HCT116 (cell line): ENCODE measurements around the gene REEP3. TPM values are rescaled to one million over a fixed set of nuclear protein-coding genes. Genes with fewer than 3 reads are reported as not detected.

Experiments
- ATAC-seq: fragments of 200-7000 bp; cut with Tn5 transposase; 2 replicates; pipeline ENCODE4 v1.9.1; 2020; ENCODE audit warnings: mild to moderate bottlenecking, moderate library complexity
- BruUV-seq: library from RNA; stranded (reverse); fragments of 400-500 nt; replicated peaks from 2 replicates; lab custom pipeline; 2021; lab: Mats Ljungman, UMichigan
- CTCF ChIA-PET: fragments of 300-600 bp; sonication (Branson Sonifier 250); formaldehyde crosslinking; loops from one replicate; lab custom pipeline; 2021; ENCODE audit warnings: antibody characterized with exemption; lab: Charles Lee
- POLR2A ChIA-PET: fragments of 300-600, 350-600 bp; sonication (Branson Sonifier 250); formaldehyde crosslinking; loops from one replicate; lab custom pipeline; 2021; ENCODE audit warnings: antibody characterized with exemption; lab: Charles Lee
- RAD21 ChIA-PET, 2 experiments: fragments of 300-600 bp; sonication (Branson Sonifier 250); formaldehyde crosslinking; loops; one replicate each; lab custom pipeline; 2023; ENCODE audit warnings: low total read pairs in 2 of 2; ENCODE audit not compliant: uncharacterized antibody in 2 of 2, unreplicated experiment in 2 of 2, low non-redundant PET in 1 of 2; lab: Charles Lee
- DNase-seq: peaks from one replicate; pipeline ENCODE4 v3.0.0-alpha.2; 2010; ENCODE audit warnings: low read depth, low spot score
- H2AFZ ChIP-seq: fragments of 200-600 bp; shearing (Covaris generic), sonication (generic); 2 replicates; pipeline ENCODE4 v1.6.1; 2017; ENCODE audit warnings: low read depth, mixed run types, mixed read lengths, antibody characterized with exemption, low read length; ENCODE audit not compliant: poor library complexity, severe bottlenecking
- H3K27ac ChIP-seq: 2 replicates; pipeline ENCODE4 v1.5.1; 2012; ENCODE audit warnings: low read depth, low read length
- H3K27me3 ChIP-seq: fragments of 200-600 bp; sonication (generic); 2 replicates; pipeline ENCODE4 v1.6.1; 2016; ENCODE audit warnings: mixed run types, low read length, mixed read lengths; ENCODE audit not compliant: insufficient read depth
- H3K36me3 ChIP-seq, 2 experiments: fragments of 200-500 bp in 1 of 2; fragments of 200-600 bp in 1 of 2; sonication (Bioruptor generic) in 1 of 2; sonication (generic) in 1 of 2; 2 replicates each; pipeline versions ENCODE4 v1.5.1 to v1.6.1; 2014 to 2016; ENCODE audit warnings: low read length in 2 of 2, inconsistent platforms in 1 of 2, mixed read lengths in 1 of 2, mixed run types in 1 of 2; ENCODE audit not compliant: insufficient read depth in 2 of 2, control insufficient read depth in 1 of 2
- H3K4me1 ChIP-seq, 2 experiments: fragments of 200-600 bp in 1 of 2; sonication (generic) in 1 of 2; 2 replicates each; pipeline versions ENCODE4 v1.5.1 to v1.6.1; 2012 to 2017; ENCODE audit warnings: low read length in 2 of 2, inconsistent platforms in 1 of 2, mild to moderate bottlenecking in 1 of 2, mixed read lengths in 1 of 2, mixed run types in 1 of 2, moderate library complexity in 1 of 2; ENCODE audit not compliant: insufficient read depth in 2 of 2, control insufficient read depth in 1 of 2
- H3K4me2 ChIP-seq: fragments of 200-600 bp; sonication (generic); 2 replicates; pipeline ENCODE4 v1.6.1; 2017; ENCODE audit warnings: mixed run types, low read length, mixed read lengths
- H3K4me3 ChIP-seq, 2 experiments: fragments of 200-600 bp in 1 of 2; sonication (generic) in 1 of 2; replicated peaks in 1 of 2; 2 replicates each; pipeline ENCODE4 v1.5.1; 2011 to 2016; ENCODE audit warnings: low read length in 2 of 2, control low read depth in 1 of 2, low read depth in 1 of 2, mild to moderate bottlenecking in 1 of 2, mixed read lengths in 1 of 2, mixed run types in 1 of 2
- H3K79me2 ChIP-seq: fragments of 200-600 bp; sonication (generic); 2 replicates; pipeline ENCODE4 v1.6.1; 2017; ENCODE audit warnings: mild to moderate bottlenecking, mixed run types, low read length, moderate library complexity, mixed read lengths; ENCODE audit not compliant: insufficient read depth
- H3K9ac ChIP-seq: fragments of 200-600 bp; sonication (generic); 2 replicates; pipeline ENCODE4 v1.6.1; 2016; ENCODE audit warnings: low read length, mixed read lengths
- H3K9me2 ChIP-seq: fragments of 200-600 bp; sonication (generic), shearing (Covaris generic); 2 replicates; pipeline ENCODE4 v1.6.1; 2017; ENCODE audit warnings: mixed run types, mild to moderate bottlenecking, moderate library complexity; ENCODE audit not compliant: insufficient read depth
- H3K9me3 ChIP-seq, 2 experiments: fragments of 200-500 bp in 1 of 2; fragments of 200-600 bp in 1 of 2; sonication (Bioruptor generic) in 1 of 2; sonication (generic) in 1 of 2; 2 replicates each; pipeline ENCODE4 v1.6.1; 2014 to 2017; ENCODE audit warnings: low read length in 2 of 2, mixed read lengths in 2 of 2, inconsistent platforms in 1 of 2, low read depth in 1 of 2, mild to moderate bottlenecking in 1 of 2, mixed run types in 1 of 2, moderate library complexity in 1 of 2; ENCODE audit not compliant: control insufficient read depth in 1 of 2, insufficient read depth in 1 of 2
- H4K20me1 ChIP-seq: fragments of 200-600 bp; sonication (generic), shearing (Covaris generic); 2 replicates; pipeline ENCODE4 v1.6.1; 2017; ENCODE audit warnings: mixed run types, mild to moderate bottlenecking, moderate library complexity; ENCODE audit not compliant: insufficient read depth
- CBX3 ChIP-seq: IDR thresholded peaks from 2 replicates; pipeline ENCODE4 v1.6.1; 2012; ENCODE audit warnings: low read depth
- MAX ChIP-seq: IDR thresholded peaks from 2 replicates; pipeline ENCODE4 v1.6.1; 2012
- SP1 ChIP-seq: IDR thresholded peaks from 2 replicates; pipeline ENCODE4 v1.6.1; 2012; ENCODE audit warnings: low read depth
- TCF7L2 ChIP-seq: IDR thresholded peaks from 2 replicates; pipeline ENCODE4 v1.7.0; 2011; ENCODE audit warnings: borderline replicate concordance, inconsistent platforms; ENCODE audit not compliant: insufficient read depth, insufficient read length; ENCODE audit errors: extremely low read depth
- intact Hi-C: fragments of 100-400 bp; cut with micrococcal nuclease; formaldehyde crosslinking; loops from 2 replicates; pipeline ENCODE4 v1.10.0; 2022
- total RNA-seq: library from RNA; stranded (reverse); gene quantifications from one replicate; pipeline ENCODE4 v1.2.1, GENCODE V29; 2021; ENCODE audit not compliant: unreplicated experiment
- TF ChIP-seq, protein P1 (sequence below): IDR thresholded peaks from 2 replicates; pipeline ENCODE4 v1.6.1; 2011; ENCODE audit warnings: mild to moderate bottlenecking, low read length, moderate library complexity; ENCODE audit not compliant: insufficient replicate concordance; ENCODE audit errors: extremely low read depth

Gene REEP3
- total RNA-seq, 1 experiment from 2014 or later, result 41.3 TPM

DNA sequence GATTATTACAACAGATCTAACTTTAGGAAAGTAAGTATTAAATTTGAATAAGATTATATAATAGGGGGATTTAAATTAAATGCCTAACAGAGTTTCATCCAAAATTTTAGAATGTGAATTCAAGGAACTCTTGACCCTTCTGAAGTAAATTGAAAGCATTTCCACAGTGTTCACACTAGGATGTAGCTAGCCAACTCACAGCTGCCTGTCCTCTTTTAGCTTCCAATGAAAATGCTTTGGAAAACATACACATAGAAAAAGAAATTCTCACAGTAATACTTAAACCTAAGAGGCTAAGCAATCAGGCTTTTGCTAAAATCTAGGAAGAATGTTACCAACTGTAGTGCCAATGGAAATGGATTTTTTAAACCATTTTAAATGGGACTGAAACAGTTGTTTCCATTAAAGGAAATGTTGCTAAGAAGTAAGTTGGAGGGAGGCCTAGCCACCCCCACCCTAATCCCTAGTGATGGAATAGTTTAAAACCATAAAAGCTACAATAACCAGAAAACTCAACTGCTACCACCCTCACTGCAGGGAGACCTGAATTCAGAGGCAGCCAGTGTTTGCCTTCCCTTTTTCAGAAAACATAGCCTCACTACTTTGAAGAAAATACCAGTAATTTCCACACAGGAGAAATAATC is 58.3 kb downstream of the REEP3 start (continued):
- TF ChIP-seq, protein P1, sequence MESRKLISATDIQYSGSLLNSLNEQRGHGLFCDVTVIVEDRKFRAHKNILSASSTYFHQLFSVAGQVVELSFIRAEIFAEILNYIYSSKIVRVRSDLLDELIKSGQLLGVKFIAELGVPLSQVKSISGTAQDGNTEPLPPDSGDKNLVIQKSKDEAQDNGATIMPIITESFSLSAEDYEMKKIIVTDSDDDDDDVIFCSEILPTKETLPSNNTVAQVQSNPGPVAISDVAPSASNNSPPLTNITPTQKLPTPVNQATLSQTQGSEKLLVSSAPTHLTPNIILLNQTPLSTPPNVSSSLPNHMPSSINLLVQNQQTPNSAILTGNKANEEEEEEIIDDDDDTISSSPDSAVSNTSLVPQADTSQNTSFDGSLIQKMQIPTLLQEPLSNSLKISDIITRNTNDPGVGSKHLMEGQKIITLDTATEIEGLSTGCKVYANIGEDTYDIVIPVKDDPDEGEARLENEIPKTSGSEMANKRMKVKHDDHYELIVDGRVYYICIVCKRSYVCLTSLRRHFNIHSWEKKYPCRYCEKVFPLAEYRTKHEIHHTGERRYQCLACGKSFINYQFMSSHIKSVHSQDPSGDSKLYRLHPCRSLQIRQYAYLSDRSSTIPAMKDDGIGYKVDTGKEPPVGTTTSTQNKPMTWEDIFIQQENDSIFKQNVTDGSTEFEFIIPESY, result no peak
- TF ChIP-seq CBX3, result no peak

DNA sequence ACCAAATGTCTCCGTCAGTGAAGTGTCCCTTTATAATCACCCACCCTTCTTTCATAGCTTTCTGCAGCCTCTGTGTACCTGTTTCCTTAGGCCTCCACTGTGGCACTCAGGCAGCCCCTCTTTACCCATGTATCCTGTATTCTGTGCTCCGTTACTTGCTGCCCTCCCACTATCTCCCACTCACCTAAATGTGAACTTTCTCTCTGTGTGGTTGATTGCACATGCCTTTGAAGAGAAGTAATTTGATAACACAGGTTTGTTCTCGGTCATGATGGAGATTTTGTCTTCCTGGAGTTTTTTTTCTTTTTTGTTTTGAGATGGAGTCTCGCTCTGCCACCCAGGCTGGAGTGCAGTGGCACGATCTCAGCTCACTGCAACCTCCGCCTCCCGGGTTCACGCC is 61.5 kb downstream of the REEP3 start:
- no peak overlapping the region for H2AFZ ChIP-seq
- POLR2A ChIA-PET, result no interaction called here
- H4K20me1 ChIP-seq, result no peaks in the 10 kb centered on the region
- intact Hi-C loops, result no loop called here
- H3K79me2 ChIP-seq, result peaks cover 31% of the 10 kb centered on the region
- TF ChIP-seq SP1, result no peak
- TF ChIP-seq TCF7L2, result no peak
- TF ChIP-seq MAX, result no peak
- no peak for TF ChIP-seq CBX3
- TF ChIP-seq, all 23 proteins: peak for 0
- DNase-seq, result no peak
- Histone ChIP-seq H3K4me1 (no peaks in the 10 kb centered on the region), H3K9ac (no peak overlapping the region), H3K9me2 (no peaks in the 10 kb centered on the region), H3K9me3 (no peaks in the 10 kb centered on the region), H3K4me2 (no peak overlapping the region), H3K27me3 (no peaks in the 10 kb centered on the region), H3K4me3 (no peak overlapping the region), H3K36me3 (no peaks in the 10 kb centered on the region), H3K27ac (no peak overlapping the region)
- ChIA-PET RAD21 (no interaction called here), CTCF (no interaction called here)
- no peak for ATAC-seq
- BruUV-seq, result no TSS peak
